Measurements from ENCODE around the gene MFSD8.

- TF ChIP-seq SUZ12 (IDR thresholded peaks at IDR 0.05; ENCODE audit: extremely low read depth, insufficient read depth, insufficient read length) (no peak), ZNF274 (IDR thresholded peaks at IDR 0.05; ENCODE audit: low read depth, low read length) (no peak)
Observed at GRCh38 chr4:127880763-127881562, 84.0 kb downstream of the MFSD8 start, which contains the start of gene PLK4.

Data from NT2/D1 (cell line).